Effector memory CD4-positive, alpha-beta T cell (primary cell): ENCODE data around the gene FXYD5.
A peak's percentile ranks its signal among the peaks of the same experiment; 100 is the strongest.
"Not testable (repeated sequence)": the region's sequence is repeated elsewhere in the genome, so short reads cannot be mapped to it uniquely, and the experiment has no call there.

ENCODE experiments used
- DNase-seq, 3 donors: peaks; one replicate each; pipeline ENCODE4 v3.0.0-alpha.2; 2020
- H3K27ac ChIP-seq: 2 replicates; pipeline ENCODE4 v1.7.0; 2013; ENCODE audit warnings: mild to moderate bottlenecking, low read length, moderate library complexity; ENCODE audit not compliant: insufficient read depth, poor library complexity, severe bottlenecking
- H3K27me3 ChIP-seq: replicated peaks from 2 replicates; pipeline ENCODE4 v1.7.0; 2013; ENCODE audit warnings: mild to moderate bottlenecking, low read length; ENCODE audit not compliant: insufficient read depth, control insufficient read depth, poor library complexity, severe bottlenecking
- H3K36me3 ChIP-seq: 2 replicates; pipeline ENCODE4 v1.7.0; 2013; ENCODE audit warnings: mild to moderate bottlenecking, low read length, moderate library complexity; ENCODE audit not compliant: control insufficient read depth, insufficient read depth
- H3K4me1 ChIP-seq: 2 replicates; pipeline ENCODE4 v1.7.0; 2013; ENCODE audit warnings: low read length, mild to moderate bottlenecking; ENCODE audit not compliant: control insufficient read depth, insufficient read depth, poor library complexity, severe bottlenecking
- H3K4me3 ChIP-seq: 2 replicates; pipeline ENCODE4 v1.7.0; 2013; ENCODE audit warnings: low read length, low read depth, mild to moderate bottlenecking; ENCODE audit not compliant: insufficient read depth, poor library complexity, severe bottlenecking
- H3K9me3 ChIP-seq: 2 replicates; pipeline ENCODE4 v1.7.0; 2013; ENCODE audit warnings: mild to moderate bottlenecking, low read length, moderate library complexity; ENCODE audit not compliant: control insufficient read depth

The FXYD5 gene

DNA sequence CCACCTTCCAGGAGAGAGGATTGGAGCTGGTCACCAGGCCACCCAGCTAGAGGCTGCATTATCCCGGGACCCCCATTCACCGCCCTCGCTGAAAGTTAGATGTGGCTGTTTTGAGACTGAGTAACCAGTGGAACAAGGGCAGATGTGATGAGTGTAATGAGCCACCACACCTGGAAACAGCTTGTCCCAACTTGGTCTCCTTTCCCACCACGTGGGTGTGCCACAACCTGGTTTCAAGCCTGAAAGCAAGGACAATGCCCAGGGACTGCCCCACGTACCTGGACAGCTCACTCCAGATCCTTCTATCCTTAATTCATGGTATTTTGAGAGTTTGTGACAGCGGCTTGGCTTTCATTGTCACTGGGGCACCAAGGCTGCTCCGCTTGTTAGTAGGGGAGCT lies 26.7 kb upstream of the FXYD5 start:
- DNase-seq: no peak
- Histone ChIP-seq H3K9me3 (no peaks in the 10 kb centered on the region), H3K27ac (no peak overlapping the region), H3K36me3 (no peaks in the 10 kb centered on the region), H3K4me3 (no peak overlapping the region), H3K4me1 (peaks cover 5% of the 10 kb centered on the region), H3K27me3 (no peaks in the 10 kb centered on the region)

DNA sequence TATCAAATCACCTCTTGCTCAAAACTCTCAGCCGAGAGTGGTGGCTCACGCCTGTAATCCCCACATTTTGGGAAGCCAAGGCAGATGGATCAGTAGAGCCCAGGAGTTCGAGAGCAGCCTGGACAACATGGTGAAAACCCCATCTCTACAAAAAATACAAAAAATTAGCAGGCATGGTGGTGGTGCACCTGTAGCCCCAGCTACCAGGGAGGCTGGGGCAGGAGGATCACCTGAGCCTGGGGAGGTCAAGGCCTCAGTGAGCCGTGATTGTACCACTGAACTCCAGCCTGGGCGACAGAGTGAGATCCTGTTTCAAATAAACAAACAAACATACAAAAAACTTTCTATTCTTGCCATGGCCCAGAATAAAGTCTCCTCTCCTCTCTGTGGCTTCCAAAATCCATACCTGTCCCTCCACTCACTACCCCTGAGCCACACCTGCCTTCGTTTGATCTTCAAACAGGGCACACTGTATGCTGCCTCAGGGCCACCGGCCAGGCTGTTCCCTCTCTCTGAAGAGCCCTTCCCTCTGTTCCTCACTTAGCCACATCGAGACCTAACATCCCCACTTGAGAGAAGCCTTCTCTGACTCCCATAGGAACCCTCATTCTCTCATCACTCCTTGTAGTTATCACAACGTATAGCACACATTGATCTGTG lies 26.0 kb upstream of the FXYD5 start:
- Histone ChIP-seq H3K36me3 (no peaks in the 10 kb centered on the region), H3K9me3 (no peaks in the 10 kb centered on the region), H3K27ac (no peak overlapping the region), H3K27me3 (no peaks in the 10 kb centered on the region), H3K4me1 (peaks cover 5% of the 10 kb centered on the region), H3K4me3 (no peak overlapping the region)
- no peak for DNase-seq

DNA sequence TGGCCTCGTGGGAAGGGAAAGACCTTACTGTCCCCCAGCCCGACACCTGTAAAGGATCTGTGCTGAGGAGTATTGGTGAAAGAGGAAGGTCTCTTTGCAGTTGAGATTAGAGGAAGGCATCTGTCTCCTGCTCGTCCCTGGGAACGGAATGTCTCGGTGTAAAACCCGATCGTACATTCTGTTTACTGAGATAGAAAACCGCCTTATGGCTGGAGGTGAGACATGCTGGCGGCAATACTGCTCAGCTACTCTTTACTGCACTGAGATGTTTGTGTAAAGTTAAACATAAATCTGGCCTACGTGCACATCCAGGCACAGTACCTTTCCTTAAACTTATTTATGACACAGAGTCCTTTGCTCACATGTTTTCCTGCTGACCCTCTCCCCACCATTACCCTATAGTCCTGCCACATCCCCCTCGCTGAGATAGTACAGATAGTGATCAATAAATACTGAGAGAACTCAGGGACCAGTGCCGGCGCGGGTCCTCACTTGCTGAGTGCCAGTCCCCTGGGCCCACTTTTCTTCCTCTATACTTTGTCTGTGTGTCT lies 24.7 kb upstream of the FXYD5 start:
- not testable (repeated sequence) for H3K36me3 ChIP-seq, DNase-seq, H3K4me1 ChIP-seq, H3K4me3 ChIP-seq, H3K27me3 ChIP-seq, H3K27ac ChIP-seq, H3K9me3 ChIP-seq

DNA sequence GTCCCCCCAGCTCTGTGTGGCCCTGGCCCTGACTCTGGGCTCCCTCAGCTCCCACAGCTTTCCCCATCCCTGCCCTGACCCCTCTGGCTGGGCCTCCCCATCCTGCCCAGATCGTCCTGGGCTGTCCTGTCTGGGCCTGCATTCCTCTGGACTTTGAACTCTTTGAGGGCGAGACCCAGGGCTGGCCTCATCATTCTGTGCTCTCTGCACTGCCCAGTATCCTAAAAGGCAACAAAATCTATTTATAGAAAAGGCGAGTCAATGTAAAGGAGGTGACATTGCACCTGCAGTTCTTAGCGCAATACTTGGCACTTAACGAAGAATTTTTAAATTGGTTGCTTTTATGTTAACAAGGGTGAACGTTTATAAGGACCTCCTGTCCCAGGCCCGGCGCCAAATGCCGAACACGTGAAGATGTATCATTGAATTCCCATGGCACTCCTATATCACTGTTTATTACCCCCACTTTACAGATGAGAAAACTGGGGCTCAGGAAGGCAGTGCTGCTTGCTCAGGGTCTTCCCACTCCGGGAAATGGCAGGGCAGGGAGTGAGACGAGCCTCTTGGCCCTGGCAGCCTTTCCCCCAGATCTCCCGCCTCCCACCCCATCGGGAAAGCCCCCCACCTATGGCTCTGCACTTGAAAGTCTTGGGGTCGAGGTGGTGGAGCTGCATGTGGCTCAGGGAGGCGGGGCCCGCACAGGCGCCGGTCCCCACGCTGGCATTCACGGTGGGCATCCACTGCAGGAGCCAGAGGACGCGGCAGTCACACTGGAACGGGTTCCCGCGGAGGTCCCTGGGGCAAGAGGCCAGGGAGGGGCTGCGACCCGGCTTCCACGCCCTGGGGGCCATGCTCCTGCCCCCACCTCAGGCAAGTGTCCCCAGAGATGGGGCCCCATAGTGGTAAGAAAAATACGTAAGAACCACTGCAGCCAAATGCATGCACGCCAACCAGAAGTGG lies 23.5 kb upstream of the FXYD5 start:
- no peak for DNase-seq
- Histone ChIP-seq H3K9me3 (no peaks in the 10 kb centered on the region), H3K4me1 (no peaks in the 10 kb centered on the region), H3K36me3 (no peaks in the 10 kb centered on the region), H3K27ac (no peak overlapping the region), H3K27me3 (no peaks in the 10 kb centered on the region), H3K4me3 (no peak overlapping the region)

DNA sequence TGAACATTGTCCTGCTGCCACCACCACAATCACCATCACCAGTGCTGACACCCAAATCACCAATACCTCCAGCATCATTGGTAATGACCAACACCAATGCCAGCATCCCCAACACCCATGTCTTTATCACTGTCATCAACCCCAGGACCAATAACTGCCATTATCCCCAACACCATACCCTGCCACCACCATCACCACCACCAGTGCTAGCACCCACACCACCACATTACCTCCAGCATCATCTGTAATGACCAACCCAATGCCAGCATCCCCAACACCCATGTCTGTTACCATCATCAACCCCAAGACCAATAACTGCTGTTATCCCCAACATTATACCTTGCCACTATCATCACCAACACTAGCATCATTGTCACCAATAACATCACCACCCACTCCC lies 22.3 kb upstream of the FXYD5 start:
- H3K36me3 ChIP-seq: no peaks in the 10 kb centered on the region
- no peaks in the 10 kb centered on the region for H3K4me1 ChIP-seq
- H3K4me3 ChIP-seq: no peak overlapping the region
- no peak for DNase-seq
- H3K27me3 ChIP-seq: no peaks in the 10 kb centered on the region
- H3K27ac ChIP-seq: no peak overlapping the region
- no peaks in the 10 kb centered on the region for H3K9me3 ChIP-seq

DNA sequence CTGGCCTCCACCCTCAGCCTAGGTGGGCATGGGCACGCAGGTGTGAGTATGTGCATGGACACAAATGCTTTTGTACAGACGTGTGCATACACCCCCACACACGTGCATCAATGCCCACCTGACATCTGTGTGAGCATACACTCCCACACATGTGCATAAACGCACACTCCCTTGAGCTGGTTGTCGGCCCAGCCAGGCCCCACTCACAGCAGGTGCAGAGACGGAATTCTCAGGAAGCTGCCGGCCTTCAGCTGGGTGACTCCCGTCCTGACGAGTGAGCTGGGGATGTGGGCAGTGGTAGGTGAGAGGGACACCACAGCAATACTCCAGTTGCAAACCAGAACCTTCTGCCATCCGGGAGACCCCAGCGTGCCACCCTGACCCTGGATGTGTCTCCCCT lies 20.7 kb upstream of the FXYD5 start:
- Histone ChIP-seq H3K27ac (no peak overlapping the region), H3K9me3 (no peaks in the 10 kb centered on the region), H3K4me3 (no peak overlapping the region), H3K4me1 (no peaks in the 10 kb centered on the region), H3K36me3 (no peaks in the 10 kb centered on the region), H3K27me3 (no peaks in the 10 kb centered on the region)
- DNase-seq: no peak

DNA sequence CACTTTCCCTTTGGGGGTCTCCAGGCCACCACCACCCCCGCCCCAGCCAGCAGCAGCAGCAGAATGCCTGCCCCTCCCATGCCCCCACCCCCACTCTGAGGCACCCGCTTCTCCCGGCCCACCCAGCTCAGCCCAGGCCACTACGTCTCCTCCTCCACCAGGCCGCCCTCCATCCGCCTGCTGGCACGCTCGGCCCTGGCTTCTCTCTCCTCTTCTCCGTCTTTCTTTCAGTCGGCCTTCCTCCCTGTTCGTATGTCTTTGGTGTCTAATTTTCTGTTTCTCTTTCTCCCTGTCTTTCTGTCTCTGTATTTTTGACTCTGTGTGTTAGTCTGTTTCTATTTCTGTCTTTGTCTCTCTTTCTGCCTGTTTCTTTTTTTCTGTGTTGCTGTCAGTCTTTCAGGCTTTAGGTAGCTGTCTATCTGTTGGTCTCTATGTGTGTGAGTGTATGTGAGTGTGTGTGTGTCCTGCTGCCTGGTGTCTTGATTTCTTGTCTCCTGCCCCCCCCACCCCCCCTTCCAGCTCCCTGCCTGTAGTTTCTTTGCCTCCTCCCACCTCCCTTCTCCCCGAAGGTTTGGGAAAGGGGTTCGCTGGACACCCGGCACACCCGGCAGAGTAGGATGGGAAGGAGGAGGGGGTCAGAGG lies 19.8 kb upstream of the FXYD5 start, which contains the start of gene LGI4:
TSS of gene LGI4 (minus strand) at position 459 of the 642 bp plus-strand sequence. CDS start at position 80, 379 bp downstream.
- Histone ChIP-seq H3K4me1 (no peaks in the 10 kb centered on the region), H3K36me3 (no peaks in the 10 kb centered on the region), H3K9me3 (no peaks in the 10 kb centered on the region), H3K27ac (no peak within 1 kb of the TSS), H3K4me3 (no peak within 1 kb of the TSS), H3K27me3 (no peaks in the 10 kb centered on the region)
- no peak for DNase-seq

DNA sequence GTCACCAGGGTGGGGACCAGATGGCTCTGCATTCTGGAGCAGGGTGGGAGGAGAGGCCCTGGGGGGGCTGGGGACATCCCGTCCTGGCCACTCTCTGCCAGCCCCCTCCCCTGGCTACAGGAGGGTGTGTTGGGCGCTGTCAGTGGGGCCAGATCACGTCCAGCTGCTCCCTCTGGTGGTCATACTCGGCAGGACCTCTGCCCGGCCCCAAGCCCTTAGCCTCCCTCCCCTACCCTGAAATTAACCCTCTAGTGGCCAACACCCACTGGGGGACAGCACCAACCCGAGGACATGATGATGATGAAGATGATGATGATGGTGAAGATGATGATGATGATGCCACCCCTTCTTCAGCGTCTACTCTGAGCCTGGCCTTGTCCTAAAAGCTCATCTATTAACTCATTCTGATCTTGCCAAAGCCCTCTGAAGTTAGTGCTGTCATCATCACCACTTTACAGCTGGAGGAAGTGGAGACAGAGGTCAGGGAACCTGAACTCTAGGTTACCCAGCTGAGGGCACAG lies 19.1 kb upstream of the FXYD5 start:
- H3K27ac ChIP-seq: no peak overlapping the region
- no peaks in the 10 kb centered on the region for H3K9me3 ChIP-seq
- no peaks in the 10 kb centered on the region for H3K27me3 ChIP-seq
- H3K36me3 ChIP-seq: no peaks in the 10 kb centered on the region
- peak in 1 of 3 donors; percentile 36 for DNase-seq
- H3K4me1 ChIP-seq: peaks cover 1% of the 10 kb centered on the region
- H3K4me3 ChIP-seq: no peak overlapping the region

DNA sequence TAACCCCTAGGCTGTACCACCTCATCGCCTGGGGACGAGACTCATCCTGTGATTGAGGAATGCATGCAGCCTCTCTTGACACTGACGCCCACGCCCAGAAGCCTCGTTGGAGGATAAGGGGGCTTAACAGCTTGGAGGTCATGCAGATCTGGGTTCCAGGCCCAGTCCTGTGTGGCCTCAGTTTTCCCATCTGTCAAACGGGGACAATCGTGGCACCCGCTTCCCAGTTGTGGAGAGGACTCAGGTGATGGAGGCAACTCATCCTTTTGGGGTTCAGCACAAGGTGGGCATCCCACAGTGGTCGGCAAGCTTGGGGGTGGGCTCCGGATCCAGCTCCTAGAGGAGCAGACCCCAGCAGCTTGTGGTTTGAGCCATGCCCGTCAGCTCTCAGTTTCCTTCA lies 18.3 kb upstream of the FXYD5 start:
- peaks cover 8% of the 10 kb centered on the region for H3K4me1 ChIP-seq
- H3K27me3 ChIP-seq: no peaks in the 10 kb centered on the region

More for the DNA sequence above, 18.3 kb upstream of the FXYD5 start:
- no peak for DNase-seq
- no peak overlapping the region for H3K27ac ChIP-seq
- H3K4me3 ChIP-seq: no peak overlapping the region
- H3K36me3 ChIP-seq: no peaks in the 10 kb centered on the region
- H3K9me3 ChIP-seq: no peaks in the 10 kb centered on the region
